Tibial nerve (tissue), 4 donors: ENCODE measurements around the gene RIPPLY2. TPM values are rescaled to one million over a fixed set of nuclear protein-coding genes. Genes with fewer than 3 reads are reported as not detected.

Source experiments
- DNase-seq, 2 donors: peaks; one replicate each; pipeline ENCODE4 v3.0.0-alpha.2; 2019; ENCODE audit warnings: low spot score in 2 of 2
- H3K27ac ChIP-seq, 4 donors: fragments of 200-600 bp; sonication (generic) in 3 of 4; one replicate each; pipeline ENCODE4 v1.5.1; 2017 to 2019; ENCODE audit warnings: mild to moderate bottlenecking in 1 of 4
- H3K27me3 ChIP-seq, 2 donors: fragments of 200-600 bp; sonication (generic) in 1 of 2; one replicate each; pipeline versions ENCODE4 v1.5.1 to v1.6.0; 2017 to 2019
- H3K36me3 ChIP-seq, 3 donors: fragments of 200-600 bp; sonication (generic); one replicate each; pipeline ENCODE4 v1.5.1; 2018 to 2019
- H3K4me1 ChIP-seq, 4 donors: fragments of 200-600 bp; sonication (generic) in 3 of 4; one replicate each; pipeline ENCODE4 v1.5.1; 2017 to 2019
- H3K4me3 ChIP-seq, 4 donors: fragments of 200-600 bp; sonication (generic) in 3 of 4; one replicate each; pipeline ENCODE4 v1.5.1; 2017 to 2019; ENCODE audit warnings: mild to moderate bottlenecking in 1 of 4, moderate library complexity in 1 of 4
- H3K9me3 ChIP-seq, 4 donors: fragments of 200-600 bp; sonication (generic) in 3 of 4; one replicate each; pipeline ENCODE4 v1.5.1; 2017 to 2019
- EP300 ChIP-seq, 2 donors: sonication (generic); formaldehyde crosslinking; IDR thresholded peaks; one replicate each; pipeline ENCODE4 v1.6.1; 2017; ENCODE audit warnings: antibody characterized with exemption in 2 of 2, mild to moderate bottlenecking in 1 of 2
- POLR2A ChIP-seq, 2 donors: fragments of 450-650 bp; IDR thresholded peaks; one replicate each; pipeline ENCODE4 v1.6.1; 2017; ENCODE audit warnings: antibody characterized with exemption in 2 of 2, mild to moderate bottlenecking in 2 of 2, moderate library complexity in 2 of 2
- WGBS, 2 donors: methylation state at CpG; one replicate each; pipeline ENCODE4 v1.1.5; 2018; 5-methylcytosine and 5-hydroxymethylcytosine counted together
- total RNA-seq, 4 donors: library from RNA; depleted of rRNA; stranded (reverse); fragments of >200 nt; gene quantifications; one replicate each; pipeline ENCODE4 v1.1.0, GENCODE V29; 2016
- TF ChIP-seq, protein P1 (sequence below), 5 experiments: fragments of 200-600 bp in 3 of 5; fragments of 450-650 bp in 2 of 5; sonication (generic) in 3 of 5; IDR thresholded peaks; one replicate each; pipeline ENCODE4 v1.5.1; 2016 to 2019; ENCODE audit warnings: antibody characterized with exemption in 5 of 5, mild to moderate bottlenecking in 3 of 5, moderate library complexity in 2 of 5

Gene RIPPLY2
- total RNA-seq, 4 donors from 2014 or later, result 0.21 to 16.7 TPM; not detected in 2

DNA sequence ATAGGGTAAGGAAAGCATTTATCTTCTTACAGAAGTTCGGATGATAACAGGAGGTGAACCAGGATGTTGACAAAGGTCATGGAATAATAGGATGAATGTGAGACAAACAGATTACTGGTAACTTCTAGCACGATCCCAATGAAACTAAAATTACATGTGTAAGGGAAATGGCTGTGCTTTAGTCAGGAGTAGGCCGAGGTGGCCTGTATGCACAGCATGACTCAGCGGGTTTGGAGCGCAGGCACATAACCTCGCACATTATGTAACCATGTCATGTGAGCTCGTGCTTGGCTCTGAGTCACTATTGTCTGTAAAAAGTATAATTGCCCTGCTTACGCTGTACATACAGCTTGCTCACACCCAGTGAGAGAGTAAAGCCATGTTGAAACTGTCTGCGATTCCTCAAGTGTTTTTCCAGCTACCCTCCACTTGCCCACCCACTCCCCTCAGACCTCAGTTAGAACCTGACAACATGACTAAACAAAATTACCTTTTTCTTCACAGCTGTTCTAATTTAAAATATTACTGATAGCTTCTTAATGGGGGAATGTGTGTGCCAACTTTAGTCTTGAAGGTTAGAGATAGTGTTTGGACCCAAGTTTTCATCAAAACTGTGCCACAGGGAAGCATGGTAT lies 14.5 kb downstream of the RIPPLY2 start:
- Histone ChIP-seq H3K9me3 (no peaks in the 10 kb centered on the region), H3K36me3 (peaks cover 0 to 38% (median 0%) of the 10 kb centered on the region in 3 donors), H3K4me1 (peaks cover 0 to 9% (median 0%) of the 10 kb centered on the region in 4 donors), H3K27me3 (no peaks in the 10 kb centered on the region), H3K4me3 (no peak overlapping the region), H3K27ac (no peak overlapping the region)
- 90 to 95% methylated on average over 9 of the region's 9 CpGs for WGBS, 2 donors
- TF ChIP-seq POLR2A (IDR thresholded peaks at IDR 0.05), result no peak
- TF ChIP-seq EP300 (IDR thresholded peaks at IDR 0.05), result no peak
- TF ChIP-seq, protein P1, sequence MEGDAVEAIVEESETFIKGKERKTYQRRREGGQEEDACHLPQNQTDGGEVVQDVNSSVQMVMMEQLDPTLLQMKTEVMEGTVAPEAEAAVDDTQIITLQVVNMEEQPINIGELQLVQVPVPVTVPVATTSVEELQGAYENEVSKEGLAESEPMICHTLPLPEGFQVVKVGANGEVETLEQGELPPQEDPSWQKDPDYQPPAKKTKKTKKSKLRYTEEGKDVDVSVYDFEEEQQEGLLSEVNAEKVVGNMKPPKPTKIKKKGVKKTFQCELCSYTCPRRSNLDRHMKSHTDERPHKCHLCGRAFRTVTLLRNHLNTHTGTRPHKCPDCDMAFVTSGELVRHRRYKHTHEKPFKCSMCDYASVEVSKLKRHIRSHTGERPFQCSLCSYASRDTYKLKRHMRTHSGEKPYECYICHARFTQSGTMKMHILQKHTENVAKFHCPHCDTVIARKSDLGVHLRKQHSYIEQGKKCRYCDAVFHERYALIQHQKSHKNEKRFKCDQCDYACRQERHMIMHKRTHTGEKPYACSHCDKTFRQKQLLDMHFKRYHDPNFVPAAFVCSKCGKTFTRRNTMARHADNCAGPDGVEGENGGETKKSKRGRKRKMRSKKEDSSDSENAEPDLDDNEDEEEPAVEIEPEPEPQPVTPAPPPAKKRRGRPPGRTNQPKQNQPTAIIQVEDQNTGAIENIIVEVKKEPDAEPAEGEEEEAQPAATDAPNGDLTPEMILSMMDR (IDR thresholded peaks at IDR 0.05), result no peak
- DNase-seq, result peak in 1 of 2 donors; percentile 34

DNA sequence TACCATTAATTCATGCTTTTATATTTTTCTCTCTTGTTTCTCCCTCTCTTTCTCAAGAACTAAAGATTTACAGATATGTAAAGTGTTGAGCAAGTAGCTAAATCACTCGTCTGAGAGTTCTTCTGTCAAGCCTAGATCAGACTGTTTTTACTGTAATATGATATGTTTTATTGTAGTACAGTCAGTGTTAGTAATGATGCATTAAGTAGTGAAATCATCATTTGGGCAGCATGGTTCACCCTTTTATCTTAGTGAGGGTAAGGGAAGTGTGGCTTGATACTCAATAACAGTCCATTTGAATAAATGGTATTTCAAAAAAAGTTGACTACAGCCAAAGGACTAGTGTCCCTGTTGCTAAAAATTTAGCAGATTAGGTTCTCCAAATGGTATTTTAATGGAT lies 15.5 kb downstream of the RIPPLY2 start:
- DNase-seq, result no peak
- WGBS, 2 donors, result 27 to 28% methylated on average over 1 of the region's 1 CpG
- Histone ChIP-seq H3K36me3 (peaks cover 0 to 38% (median 0%) of the 10 kb centered on the region in 3 donors), H3K9me3 (no peaks in the 10 kb centered on the region), H3K27me3 (no peaks in the 10 kb centered on the region), H3K4me3 (no peak overlapping the region), H3K27ac (no peak overlapping the region), H3K4me1 (peaks cover 0 to 12% (median 0%) of the 10 kb centered on the region in 4 donors)
- TF ChIP-seq, protein P1 (IDR thresholded peaks at IDR 0.05), result no peak
- TF ChIP-seq EP300 (IDR thresholded peaks at IDR 0.05) (no peak), POLR2A (IDR thresholded peaks at IDR 0.05) (no peak)

DNA sequence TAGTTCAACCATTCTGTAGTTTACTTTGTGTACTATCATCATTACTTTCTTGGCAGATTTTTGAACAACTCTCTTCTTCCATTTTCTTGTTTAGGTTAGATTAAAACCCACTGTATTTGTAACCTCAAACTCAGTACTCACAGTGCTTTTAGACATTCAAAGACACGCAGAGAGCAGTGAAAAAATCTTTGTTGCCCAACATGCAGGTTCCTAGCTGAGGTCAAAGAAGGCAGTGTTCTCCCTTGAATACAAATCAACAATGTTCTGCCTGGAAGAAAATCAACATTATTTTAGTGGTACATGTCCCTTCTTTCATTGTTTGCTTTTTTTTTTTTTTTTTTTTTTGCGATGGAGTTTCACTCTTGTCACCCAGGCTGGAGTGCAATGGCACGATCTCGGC lies 17.5 kb downstream of the RIPPLY2 start:
- no peak overlapping the region for H3K4me3 ChIP-seq
- no peak overlapping the region for H3K27ac ChIP-seq
- TF ChIP-seq, protein P1 (IDR thresholded peaks at IDR 0.05), result no peak
- TF ChIP-seq EP300 (IDR thresholded peaks at IDR 0.05) (no peak), POLR2A (IDR thresholded peaks at IDR 0.05) (no peak)
- peaks cover 0 to 20% (median 0%) of the 10 kb centered on the region in 3 donors for H3K36me3 ChIP-seq
- no peaks in the 10 kb centered on the region for H3K27me3 ChIP-seq
- no peaks in the 10 kb centered on the region for H3K9me3 ChIP-seq
- 81 to 82% methylated on average over 4 of the region's 4 CpGs for WGBS, 2 donors
- DNase-seq, result no peak
- peaks cover 0 to 12% (median 0%) of the 10 kb centered on the region in 4 donors for H3K4me1 ChIP-seq

DNA sequence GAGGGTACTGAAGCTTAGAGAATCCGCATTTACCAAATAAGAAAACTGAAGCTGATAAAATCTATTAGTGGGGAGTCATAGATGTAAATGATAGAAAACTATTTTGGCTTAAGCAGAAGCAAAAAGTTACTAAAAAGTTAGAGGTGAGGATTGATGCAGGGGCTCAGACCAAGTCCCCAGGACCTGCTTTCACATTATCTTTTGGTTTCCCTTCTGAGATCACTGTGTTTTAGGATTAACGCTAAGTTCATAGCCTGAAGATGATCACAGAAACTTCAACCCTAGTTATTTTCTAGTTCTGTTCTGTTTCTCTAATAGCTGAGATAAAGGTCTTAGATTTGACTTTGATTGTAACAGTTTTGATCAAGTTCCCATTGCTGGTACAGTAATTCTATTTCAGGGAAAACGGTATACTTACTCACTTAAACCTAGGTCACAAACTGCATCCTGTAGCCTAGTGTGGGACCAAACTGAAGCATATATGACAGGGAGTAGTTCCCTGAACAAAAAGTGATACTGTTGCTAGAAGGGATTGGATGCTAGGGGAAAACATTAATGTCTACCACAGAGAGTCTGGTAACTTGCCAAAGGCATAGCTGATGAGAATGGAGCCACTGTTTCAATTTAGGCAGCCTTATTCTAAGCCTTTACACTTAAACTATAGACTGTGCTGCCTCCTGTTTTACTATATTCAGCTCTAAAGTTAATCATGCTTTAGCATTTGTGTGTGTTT lies 19.4 kb downstream of the RIPPLY2 start:
- Histone ChIP-seq H3K4me3 (no peak overlapping the region), H3K27ac (no peak overlapping the region), H3K9me3 (no peaks in the 10 kb centered on the region), H3K36me3 (peaks cover 0 to 2% (median 0%) of the 10 kb centered on the region in 3 donors), H3K4me1 (peaks cover 0 to 12% (median 0%) of the 10 kb centered on the region in 4 donors), H3K27me3 (no peaks in the 10 kb centered on the region)
- DNase-seq, result no peak
- TF ChIP-seq, protein P1 (IDR thresholded peaks at IDR 0.05), result no peak
- no peak for TF ChIP-seq POLR2A (IDR thresholded peaks at IDR 0.05)
- no peak for TF ChIP-seq EP300 (IDR thresholded peaks at IDR 0.05)
- 76 to 79% methylated on average over 3 of the region's 3 CpGs for WGBS, 2 donors

DNA sequence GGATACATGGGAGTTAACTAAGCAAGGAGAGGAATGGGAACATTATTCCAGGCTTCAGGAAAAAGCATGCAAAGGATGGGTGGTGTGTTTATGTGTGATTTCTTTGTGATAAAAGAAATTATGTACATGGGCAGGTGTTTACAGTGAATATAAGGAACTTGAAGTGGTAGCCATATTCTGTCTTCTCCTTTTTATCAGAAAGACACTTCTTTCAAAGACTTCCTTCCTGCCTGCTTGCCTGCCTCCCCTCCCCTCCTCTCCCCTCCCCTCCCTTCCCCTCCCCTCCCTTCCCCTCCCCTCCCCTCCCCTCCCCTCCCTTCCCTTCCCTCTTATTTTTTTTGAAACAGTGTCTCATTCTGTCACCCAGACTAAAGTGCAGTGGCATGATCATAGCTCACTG lies 20.7 kb downstream of the RIPPLY2 start:
- H3K9me3 ChIP-seq, result no peaks in the 10 kb centered on the region
- peaks cover 0 to 7% (median 0%) of the 10 kb centered on the region in 4 donors for H3K4me1 ChIP-seq
- no peak overlapping the region for H3K27ac ChIP-seq
- no peak for DNase-seq
- no peak overlapping the region for H3K4me3 ChIP-seq
- TF ChIP-seq, protein P1 (IDR thresholded peaks at IDR 0.05), result no peak
- TF ChIP-seq EP300 (IDR thresholded peaks at IDR 0.05), result no peak
- TF ChIP-seq POLR2A (IDR thresholded peaks at IDR 0.05), result no peak
- H3K36me3 ChIP-seq, result no peaks in the 10 kb centered on the region
- no peaks in the 10 kb centered on the region for H3K27me3 ChIP-seq
